ENCODE results near the gene ITPR2.

ITPR2 gene

DNA sequence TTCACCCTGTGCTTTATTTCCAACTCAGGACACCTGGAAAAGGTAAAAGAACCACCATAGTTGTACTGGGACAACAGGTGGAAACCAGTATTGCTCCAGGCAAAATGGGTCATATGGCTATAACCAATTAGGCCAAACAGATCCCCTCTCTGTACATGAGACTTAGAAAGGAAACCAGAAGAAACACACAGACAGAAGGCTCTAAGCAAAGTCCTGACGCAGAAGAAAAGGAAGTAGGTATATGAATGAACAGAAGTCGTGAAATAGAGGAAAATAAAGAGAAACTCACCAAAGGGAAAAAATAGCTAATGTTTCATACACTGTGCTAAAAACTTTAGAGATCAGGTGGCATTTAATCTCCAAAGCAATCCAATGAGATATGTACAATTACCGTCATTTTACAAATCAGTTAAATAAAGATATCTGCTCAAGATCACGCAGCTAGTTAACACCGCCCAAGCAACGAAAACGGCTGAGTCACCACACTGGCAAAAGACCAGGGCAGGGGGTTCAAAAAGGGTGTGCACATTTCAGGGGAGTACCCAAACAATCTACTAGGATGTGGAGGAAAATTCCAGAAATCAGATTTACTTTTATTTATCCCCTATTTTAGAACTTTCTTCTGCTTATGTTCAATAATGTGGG lies 82.3 kb downstream of the ITPR2 start:
- no peak for FAIRE-seq
- no peak for DNase-seq (ENCODE audit: insufficient read length, low spot score)
- TF ChIP-seq POU2F2 (IDR thresholded peaks at IDR 0.05; ENCODE audit: low read depth, low read length): no peak
- 0 out of 2 replicates have a peak, but pooled peaks have one; percentile 30 for TF ChIP-seq SPI1 (IDR thresholded peaks at IDR 0.05; ENCODE audit: low read depth, low read length)
- no peak for TF ChIP-seq POLR2AphosphoS5 (IDR thresholded peaks at IDR 0.05; ENCODE audit: low read depth, low read length)
- TF ChIP-seq POLR2A (IDR thresholded peaks at IDR 0.05; ENCODE audit: low read depth, low read length): no peak; the same call in 1 of the 2 replicates

GRCh38 chr12:26749781-26750180 lies 83.2 kb downstream of the ITPR2 start:
- DNase-seq (ENCODE audit: insufficient read length, low spot score) (no peak), FAIRE-seq (no peak)
- TF ChIP-seq PAX5 (IDR thresholded peaks at IDR 0.05; ENCODE audit: insufficient read depth, low read length, severe bottlenecking) (no peak), POLR2A (IDR thresholded peaks at IDR 0.05; ENCODE audit: low read depth, low read length) (no peak), SPI1 (IDR thresholded peaks at IDR 0.05; ENCODE audit: low read depth, low read length) (no peak), POU2F2 (IDR thresholded peaks at IDR 0.05; ENCODE audit: low read depth, low read length) (no peak), TAF1 (IDR thresholded peaks at IDR 0.05; ENCODE audit: low read depth, low read length) (no peak), POLR2AphosphoS5 (IDR thresholded peaks at IDR 0.05; ENCODE audit: low read depth, low read length) (no peak)

DNA sequence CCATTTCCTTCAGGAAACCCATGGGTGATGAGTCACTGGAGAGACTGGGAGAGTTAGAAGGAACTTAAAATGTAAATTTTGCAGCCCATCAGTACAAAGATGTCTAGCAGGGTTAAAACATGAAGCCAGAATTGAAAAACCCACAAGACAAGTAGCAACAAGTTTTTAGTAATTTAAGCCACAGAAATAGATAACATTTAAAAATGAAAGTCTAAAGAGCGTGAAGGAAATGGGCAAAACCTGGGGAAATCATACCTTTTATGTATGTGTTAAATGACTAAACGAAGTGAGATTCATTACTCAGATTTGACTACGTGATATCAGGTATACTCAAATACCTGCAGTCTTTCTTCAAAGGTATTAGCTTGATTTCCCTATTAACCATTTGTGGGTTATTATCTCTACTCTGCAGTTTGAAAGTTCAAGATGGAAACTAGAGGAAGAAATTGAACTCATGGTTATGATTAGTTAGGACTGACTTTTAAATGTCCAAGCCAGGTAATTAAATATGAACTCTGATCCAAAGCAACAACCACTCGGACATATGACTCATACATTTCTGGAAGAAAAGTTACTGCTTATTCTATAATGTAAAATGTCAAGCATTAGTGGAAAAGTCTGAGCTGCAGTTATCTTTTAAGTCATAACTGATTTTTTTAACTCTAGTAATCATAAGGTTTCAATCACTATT lies 84.1 kb downstream of the ITPR2 start:
- no peak for DNase-seq (ENCODE audit: insufficient read length, low spot score)
- FAIRE-seq: peak; percentile 84
- TF ChIP-seq POLR2AphosphoS5 (IDR thresholded peaks at IDR 0.05; ENCODE audit: low read depth, low read length) (no peak), SPI1 (IDR thresholded peaks at IDR 0.05; ENCODE audit: low read depth, low read length) (no peak), PAX5 (IDR thresholded peaks at IDR 0.05; ENCODE audit: insufficient read depth, low read length, severe bottlenecking) (peak; percentile 61), TAF1 (IDR thresholded peaks at IDR 0.05; ENCODE audit: low read depth, low read length) (no peak), POLR2A (IDR thresholded peaks at IDR 0.05; ENCODE audit: low read depth, low read length) (no peak)

DNA sequence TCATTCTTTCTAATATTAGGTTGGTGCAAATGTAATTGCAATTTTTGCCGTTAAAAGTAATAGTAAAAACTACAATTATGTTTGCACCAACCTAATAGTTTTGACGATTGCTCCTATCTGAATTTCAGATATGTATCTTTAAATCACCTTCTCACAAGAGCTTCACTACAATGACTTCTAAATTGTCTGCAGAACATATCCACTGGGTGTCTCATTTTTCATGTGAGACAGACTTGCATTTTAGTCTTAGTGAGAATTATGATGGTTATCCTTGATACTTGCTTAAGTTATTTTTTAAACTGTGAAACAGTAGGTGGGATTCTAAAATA lies 84.6 kb downstream of the ITPR2 start:
- FAIRE-seq: no peak
- TF ChIP-seq SPI1 (IDR thresholded peaks at IDR 0.05; ENCODE audit: low read depth, low read length): no peak
- no peak for TF ChIP-seq TAF1 (IDR thresholded peaks at IDR 0.05; ENCODE audit: low read depth, low read length)
- TF ChIP-seq POLR2AphosphoS5 (IDR thresholded peaks at IDR 0.05; ENCODE audit: low read depth, low read length): no peak
- TF ChIP-seq POLR2A (IDR thresholded peaks at IDR 0.05; ENCODE audit: low read depth, low read length): no peak
- no peak for TF ChIP-seq POU2F2 (IDR thresholded peaks at IDR 0.05; ENCODE audit: low read depth, low read length)
- DNase-seq (ENCODE audit: insufficient read length, low spot score): no peak

- DNase-seq (ENCODE audit: insufficient read length, low spot score) (no peak), FAIRE-seq (peak; percentile 90)
- TF ChIP-seq POLR2AphosphoS5 (IDR thresholded peaks at IDR 0.05; ENCODE audit: low read depth, low read length): no peak
- no peak for TF ChIP-seq SPI1 (IDR thresholded peaks at IDR 0.05; ENCODE audit: low read depth, low read length)
- no peak for TF ChIP-seq POU2F2 (IDR thresholded peaks at IDR 0.05; ENCODE audit: low read depth, low read length)
- TF ChIP-seq TAF1 (IDR thresholded peaks at IDR 0.05; ENCODE audit: low read depth, low read length): no peak
- TF ChIP-seq POLR2A (IDR thresholded peaks at IDR 0.05; ENCODE audit: low read depth, low read length): no peak
- no peak for TF ChIP-seq PAX5 (IDR thresholded peaks at IDR 0.05; ENCODE audit: insufficient read depth, low read length, severe bottlenecking)
Measured at GRCh38 chr12:26746121-26746714, 86.8 kb downstream of the ITPR2 start.

- DNase-seq (ENCODE audit: insufficient read length, low spot score): no peak
- FAIRE-seq: peak; percentile 76
- TF ChIP-seq SPI1 (IDR thresholded peaks at IDR 0.05; ENCODE audit: low read depth, low read length): no peak
- TF ChIP-seq TAF1 (IDR thresholded peaks at IDR 0.05; ENCODE audit: low read depth, low read length): no peak
- TF ChIP-seq POU2F2 (IDR thresholded peaks at IDR 0.05; ENCODE audit: low read depth, low read length): no peak
- TF ChIP-seq POLR2AphosphoS5 (IDR thresholded peaks at IDR 0.05; ENCODE audit: low read depth, low read length): no peak
- no peak for TF ChIP-seq POLR2A (IDR thresholded peaks at IDR 0.05; ENCODE audit: low read depth, low read length)
Measured at GRCh38 chr12:26744697-26745440, 88.1 kb downstream of the ITPR2 start.

- peak; percentile 13 for FAIRE-seq
- TF ChIP-seq POU2F2 (IDR thresholded peaks at IDR 0.05; ENCODE audit: low read depth, low read length) (no peak), SPI1 (IDR thresholded peaks at IDR 0.05; ENCODE audit: low read depth, low read length) (no peak), POLR2A (IDR thresholded peaks at IDR 0.05; ENCODE audit: low read depth, low read length) (no peak), PAX5 (IDR thresholded peaks at IDR 0.05; ENCODE audit: insufficient read depth, low read length, severe bottlenecking) (no peak), TAF1 (IDR thresholded peaks at IDR 0.05; ENCODE audit: low read depth, low read length) (no peak), POLR2AphosphoS5 (IDR thresholded peaks at IDR 0.05; ENCODE audit: low read depth, low read length) (no peak)
- DNase-seq (ENCODE audit: insufficient read length, low spot score): no peak
Measured at GRCh38 chr12:26744042-26744626, 88.9 kb downstream of the ITPR2 start.

DNA sequence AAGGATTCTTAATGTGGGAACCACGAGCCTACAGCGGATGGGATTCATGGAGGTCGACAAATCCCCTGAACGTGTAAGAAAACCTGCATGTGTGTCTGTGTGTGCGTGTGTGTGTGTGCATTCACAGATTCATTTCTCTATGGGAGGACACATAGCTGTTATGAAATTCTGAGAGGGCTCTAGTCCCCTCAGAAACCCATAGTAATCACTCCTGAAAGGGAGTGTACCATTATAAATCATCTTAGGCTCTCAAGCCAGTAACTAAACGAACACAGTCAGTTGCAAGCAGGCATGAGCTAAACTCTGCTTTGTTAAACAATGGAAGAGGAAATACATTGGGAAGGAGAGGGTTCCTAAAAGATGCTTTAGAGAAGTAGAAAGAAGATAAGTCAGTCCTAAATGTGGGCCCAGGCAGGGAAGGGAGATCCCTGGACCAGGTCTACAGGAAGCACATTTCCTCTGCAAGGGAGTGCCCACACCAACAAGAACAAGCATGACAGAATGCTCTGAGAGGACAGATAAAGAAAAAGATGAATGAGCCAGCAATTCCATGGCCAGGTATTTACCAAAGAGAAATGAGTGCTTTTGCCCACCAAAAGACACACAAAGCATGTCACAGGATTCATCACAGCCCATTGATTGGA lies 91.3 kb downstream of the ITPR2 start:
- FAIRE-seq: no peak
- DNase-seq (ENCODE audit: insufficient read length, low spot score): no peak
- TF ChIP-seq POU2F2 (IDR thresholded peaks at IDR 0.05; ENCODE audit: low read depth, low read length) (no peak), PAX5 (IDR thresholded peaks at IDR 0.05; ENCODE audit: insufficient read depth, low read length, severe bottlenecking) (no peak), SPI1 (IDR thresholded peaks at IDR 0.05; ENCODE audit: low read depth, low read length) (no peak)

- TF ChIP-seq POLR2AphosphoS5 (IDR thresholded peaks at IDR 0.05; ENCODE audit: low read depth, low read length) (no peak), POU2F2 (IDR thresholded peaks at IDR 0.05; ENCODE audit: low read depth, low read length) (no peak), TAF1 (IDR thresholded peaks at IDR 0.05; ENCODE audit: low read depth, low read length) (no peak), PAX5 (IDR thresholded peaks at IDR 0.05; ENCODE audit: insufficient read depth, low read length, severe bottlenecking) (no peak), SPI1 (IDR thresholded peaks at IDR 0.05; ENCODE audit: low read depth, low read length) (no peak), POLR2A (IDR thresholded peaks at IDR 0.05; ENCODE audit: low read depth, low read length) (no peak)
- no peak for DNase-seq (ENCODE audit: insufficient read length, low spot score)
- FAIRE-seq: no peak
Measured at GRCh38 chr12:26740991-26741390, 92.0 kb downstream of the ITPR2 start.

Measured in GM12891 (cell line).